Gastrocnemius medialis (tissue), 4 donors: ENCODE results near the gene APLN.

Source experiments
- CTCF ChIP-seq, 5 experiments: fragments of 450-650 bp in 3 of 5; fragments of 200-600 bp in 2 of 5; sonication (generic) in 2 of 5; IDR thresholded peaks in 4 of 5; conservative IDR thresholded peaks in 1 of 5; 1 replicate in 4 of 5; 2 replicates in 1 of 5; pipeline ENCODE4 v1.5.1; 2016 to 2019; ENCODE audit warnings: antibody characterized with exemption in 5 of 5, mild to moderate bottlenecking in 3 of 5, moderate library complexity in 3 of 5
- POLR2A ChIP-seq, 2 donors: fragments of 450-650 bp; IDR thresholded peaks; one replicate each; pipeline ENCODE4 v1.6.1; 2017; ENCODE audit warnings: antibody characterized with exemption in 2 of 2, mild to moderate bottlenecking in 2 of 2, moderate library complexity in 2 of 2

GRCh38 chrX:129653181-129653970 is 1.4 kb downstream of the APLN start:
- TF ChIP-seq CTCF (IDR thresholded peaks at IDR 0.05 in 4 of 5, conservative IDR thresholded peaks at IDR 0.05 in 1 of 5) (no peak), POLR2A (IDR thresholded peaks at IDR 0.05) (no peak)
